ENCODE data around the gene DMRTC2.

GRCh38 chr19:41813911-41814310, 30.9 kb upstream of the DMRTC2 start:
- no peak for TF ChIP-seq POLR2A (IDR thresholded peaks at IDR 0.05)
- TF ChIP-seq CTCF (IDR thresholded peaks at IDR 0.05 in 4 of 5, conservative IDR thresholded peaks at IDR 0.05 in 1 of 5): no peak
